WTC11 (cell line): ENCODE results near the gene CRISP2.

Experiments
- CTCF ChIP-seq: fragments of 200-600 bp; IDR thresholded peaks from 2 replicates; pipeline ENCODE4 v1.8.0; 2022; ENCODE audit warnings: antibody characterized with exemption
- ZBTB21 ChIP-seq: sonication (generic); formaldehyde crosslinking; IDR thresholded peaks from 2 replicates; pipeline ENCODE4 v1.8.1; 2023; ENCODE audit warnings: mild to moderate bottlenecking, missing genetic modification reagents, borderline replicate concordance
- ZBTB43 ChIP-seq: sonication (generic); formaldehyde crosslinking; IDR thresholded peaks from 2 replicates; pipeline ENCODE4 v1.8.1; 2023; ENCODE audit warnings: mild to moderate bottlenecking, missing genetic modification reagents
- ZNF281 ChIP-seq: sonication (generic); formaldehyde crosslinking; IDR thresholded peaks from 2 replicates; pipeline ENCODE4 v1.8.0; 2023; ENCODE audit warnings: mild to moderate bottlenecking, missing genetic modification reagents

GRCh38 chr6:49730251-49730650 is 16.9 kb upstream of the CRISP2 start:
- TF ChIP-seq ZNF281 (no peak), ZBTB21 (CRISPR knock-in tag) (no peak), ZBTB43 (no peak), CTCF (no peak)
